SH-SY5Y (cell line): ENCODE measurements around the gene PTPRG.

Experiments
- GATA2 ChIP-seq: IDR thresholded peaks from 2 replicates; pipeline ENCODE4 v1.6.1; 2011; ENCODE audit warnings: mild to moderate bottlenecking, low read depth, low read length
- GATA3 ChIP-seq: IDR thresholded peaks from 2 replicates; pipeline ENCODE4 v1.6.1; 2011; ENCODE audit warnings: low read depth, mild to moderate bottlenecking, low read length, moderate library complexity

DNA sequence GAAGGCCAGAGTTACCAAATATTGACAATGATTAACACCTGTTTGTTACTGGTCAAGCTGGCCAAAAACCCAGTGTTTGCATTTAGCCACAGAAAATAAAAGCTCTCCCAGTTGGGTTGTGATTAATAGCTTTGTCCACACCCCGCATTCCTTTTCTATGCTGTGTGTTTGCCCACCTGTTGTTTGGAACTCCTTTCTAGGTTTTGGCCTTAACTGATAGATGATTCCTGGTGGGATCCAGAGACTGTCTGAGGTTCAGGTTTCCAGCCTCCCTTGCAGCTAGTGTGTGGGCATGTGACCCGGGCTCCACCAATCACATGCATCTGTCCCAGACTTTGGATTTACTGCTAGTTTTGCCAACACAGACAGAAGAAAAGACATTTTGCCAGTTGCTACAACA is 83.8 kb downstream of the PTPRG start:
- TF ChIP-seq GATA2: no peak
- no peak for TF ChIP-seq GATA3
